Ovary (tissue), 9 donors: ENCODE results near the gene SULF2. TPM values are rescaled to one million over a fixed set of nuclear protein-coding genes. Genes with fewer than 3 reads are reported as not detected.

Source experiments
- DNase-seq, 5 donors: peaks; one replicate each; pipeline ENCODE4 v3.0.0-alpha.2; 2019 to 2020
- H3K27ac ChIP-seq, 2 donors: fragments of 200-600 bp; one replicate each; pipeline versions ENCODE4 v1.5.1 to v1.8.0; 2019 to 2022
- H3K27me3 ChIP-seq: fragments of 200-600 bp; one replicate; pipeline ENCODE4 v1.8.0; 2022
- H3K36me3 ChIP-seq: fragments of 200-600 bp; sonication (generic); one replicate; pipeline ENCODE4 v1.5.1; 2019
- H3K4me1 ChIP-seq: one replicate; pipeline ENCODE4 v1.8.1; 2013; ENCODE audit warnings: mild to moderate bottlenecking, moderate library complexity; ENCODE audit not compliant: insufficient read depth
- H3K4me3 ChIP-seq: fragments of 200-600 bp; sonication (generic); one replicate; pipeline ENCODE4 v1.5.1; 2017
- H3K9me3 ChIP-seq, 2 donors: fragments of 200-600 bp in 1 of 2; sonication (generic) in 1 of 2; one replicate each; pipeline versions ENCODE4 v1.5.1 to v1.8.1; 2013 to 2019; ENCODE audit warnings: mild to moderate bottlenecking in 1 of 2, moderate library complexity in 1 of 2
- CTCF ChIP-seq, 3 donors: fragments of 450-650 bp in 2 of 3; fragments of 200-600 bp in 1 of 3; IDR thresholded peaks; one replicate each; pipeline versions ENCODE4 v1.5.1 to v1.8.0; 2016 to 2022; ENCODE audit warnings: antibody characterized with exemption in 3 of 3, mild to moderate bottlenecking in 1 of 3
- EP300 ChIP-seq: sonication (generic); formaldehyde crosslinking; IDR thresholded peaks from one replicate; pipeline ENCODE4 v1.6.1; 2017; ENCODE audit warnings: antibody characterized with exemption
- POLR2A ChIP-seq: fragments of 450-650 bp; IDR thresholded peaks from one replicate; pipeline ENCODE4 v1.6.1; 2017; ENCODE audit warnings: antibody characterized with exemption, mild to moderate bottlenecking, moderate library complexity
- WGBS, 3 donors: extraction: QIAGEN DNeasy Blood & Tissue Kit in 1 of 3; methylation state at CpG; one replicate each; pipeline versions ENCODE4 v1.1.5 to v1.1.7; 2013 to 2017; 5-methylcytosine and 5-hydroxymethylcytosine counted together
- intact Hi-C, 4 donors: fragments of 100-400 bp; cut with DNase I; formaldehyde crosslinking; loops; one replicate each; pipeline versions ENCODE4 v1.11.0 to v1.15.1; 2022 to 2023
- polyA plus RNA-seq, 2 donors: library from polyadenylated mRNA; stranded (reverse); fragments of 200-250 nt in 1 of 2; fragments of 350-450 nt in 1 of 2; fragmentation: Illumina TruSeq in 1 of 2; extraction: RNeasy Lipid Tissue Mini Kit (QIAGEN cat#74804) in 1 of 2; gene quantifications; one replicate each; pipeline ENCODE4 v1.2.3, GENCODE V29; 2013 to 2014
- total RNA-seq, 7 donors: library from RNA; depleted of rRNA in 2 of 7; stranded (reverse); fragments of >200 nt in 2 of 7; fragmentation: NEBNext Ultra II Directional in 3 of 7; extraction: Animal tissue kit (Norgen Biotek cat#: 25700) in 3 of 7; gene quantifications; one replicate each; pipeline versions ENCODE4 v1.1.0 to v1.2.4, GENCODE V29; 2016 to 2023
- donor health status: DM: no; HTN: no; CAD: no; lungs with moderate emphysema.
- donor health status: DM: no; HTN: no; CAD: no.
- donor health status: Bipolar disorder and iron deficiency.
- donor health status: DM: yes; HTN: yes; CAD: no.
- donor health status: DM: no; HTN: no; CAD: no.
- donor health status: DM: yes; HTN: yes; CAD: no.

The SULF2 gene
- total and polyA plus RNA-seq, 9 donors = 128 to 423 (median 362) TPM

GRCh38 chr20:47669489-47669888 is 115.8 kb downstream of the SULF2 start:
- H3K4me3 ChIP-seq = no peak overlapping the region
- no peaks in the 10 kb centered on the region for H3K36me3 ChIP-seq
- no peak overlapping the region for H3K27ac ChIP-seq
- TF ChIP-seq POLR2A (no peak), EP300 (no peak), CTCF (IDR thresholded peaks at IDR 0.05) (no peak)
- DNase-seq = no peak
- intact Hi-C loops = loop anchor here in 2 of 4 donors (10.0 kb wide), 1 partner anchor 115 kb away; the partner anchor contains the start of gene SULF2 (in 2 of the 2)
- H3K4me1 ChIP-seq = no peaks in the 10 kb centered on the region
- H3K9me3 ChIP-seq = no peaks in the 10 kb centered on the region
- 89 to 94% (median 92%) methylated on average over 4 of the region's 4 CpGs for WGBS, 3 donors
- no peaks in the 10 kb centered on the region for H3K27me3 ChIP-seq

- TF ChIP-seq POLR2A = no peak
- TF ChIP-seq EP300 = no peak
- no peak for TF ChIP-seq CTCF (IDR thresholded peaks at IDR 0.05)
- intact Hi-C loops = loop anchor here in 2 of 4 donors (10.0 kb wide), 1 partner anchor 116 kb away; the partner anchor contains the start of gene SULF2 (in 2 of the 2)
- 92 to 98% (median 95%) methylated on average over 6 to 8 of the region's 8 CpGs for WGBS, 3 donors
- H3K27ac ChIP-seq = no peak overlapping the region
- no peaks in the 10 kb centered on the region for H3K36me3 ChIP-seq
- H3K9me3 ChIP-seq = no peaks in the 10 kb centered on the region
- DNase-seq = no peak
- H3K27me3 ChIP-seq = no peaks in the 10 kb centered on the region
- peaks cover under 1% of the 10 kb centered on the region for H3K4me1 ChIP-seq
- H3K4me3 ChIP-seq = no peak overlapping the region
Measured at GRCh38 chr20:47669152-47669425, 116.2 kb downstream of the SULF2 start.

- WGBS, 3 donors = 89 to 92% (median 91%) methylated on average over 23 of the region's 23 CpGs
- no peaks in the 10 kb centered on the region for H3K27me3 ChIP-seq
- no peak overlapping the region for H3K27ac ChIP-seq
- no peaks in the 10 kb centered on the region for H3K9me3 ChIP-seq
- no peaks in the 10 kb centered on the region for H3K36me3 ChIP-seq
- H3K4me3 ChIP-seq = no peak overlapping the region
- TF ChIP-seq EP300 (no peak), CTCF (IDR thresholded peaks at IDR 0.05) (no peak), POLR2A (no peak)
- peaks cover 2% of the 10 kb centered on the region for H3K4me1 ChIP-seq
- intact Hi-C loops = loop anchor here in 2 of 4 donors (10.0 kb wide), 1 partner anchor 116 kb away; the partner anchor contains the start of gene SULF2 (in 2 of the 2)
- DNase-seq = no peak
Measured at GRCh38 chr20:47668313-47669151, 116.7 kb downstream of the SULF2 start.

- Histone ChIP-seq H3K4me3 (no peak overlapping the region), H3K27ac (no peak overlapping the region), H3K9me3 (no peaks in the 10 kb centered on the region), H3K27me3 (no peaks in the 10 kb centered on the region), H3K4me1 (peaks cover 2% of the 10 kb centered on the region), H3K36me3 (no peaks in the 10 kb centered on the region)
- no peak for TF ChIP-seq POLR2A
- no peak for TF ChIP-seq CTCF (IDR thresholded peaks at IDR 0.05)
- no peak for TF ChIP-seq EP300
- DNase-seq = no peak
- intact Hi-C loops = loop anchor here in 2 of 4 donors (10.0 kb wide), 1 partner anchor 117 kb away; the partner anchor contains the start of gene SULF2 (in 2 of the 2)
- WGBS, 3 donors = 36 to 58% (median 54%) methylated on average over 19 of the region's 19 CpGs
Measured at GRCh38 chr20:47667531-47668312, 117.6 kb downstream of the SULF2 start.
